ENCODE results near the gene MYO1D.

The MYO1D gene

DNA sequence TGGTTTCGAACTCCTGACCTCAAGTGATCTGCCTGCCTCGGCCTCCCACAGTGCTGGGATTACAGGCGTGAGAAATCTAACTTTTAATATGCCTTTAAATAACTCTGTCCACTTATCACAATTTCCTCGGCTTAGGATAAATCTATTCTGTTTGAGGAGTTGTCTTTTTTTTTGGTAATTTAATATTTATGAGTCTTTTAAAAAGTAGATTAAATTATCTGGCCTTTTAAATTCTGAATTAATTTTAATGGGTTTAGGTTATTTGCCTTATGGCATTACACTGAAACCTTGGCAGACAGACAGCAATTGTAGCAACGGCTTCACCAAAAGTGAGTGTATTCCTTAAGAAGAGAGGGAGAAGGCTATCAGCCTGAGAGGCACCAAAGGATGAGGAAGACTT, 66.2 kb downstream of the MYO1D start:
- no peak for DNase-seq

DNA sequence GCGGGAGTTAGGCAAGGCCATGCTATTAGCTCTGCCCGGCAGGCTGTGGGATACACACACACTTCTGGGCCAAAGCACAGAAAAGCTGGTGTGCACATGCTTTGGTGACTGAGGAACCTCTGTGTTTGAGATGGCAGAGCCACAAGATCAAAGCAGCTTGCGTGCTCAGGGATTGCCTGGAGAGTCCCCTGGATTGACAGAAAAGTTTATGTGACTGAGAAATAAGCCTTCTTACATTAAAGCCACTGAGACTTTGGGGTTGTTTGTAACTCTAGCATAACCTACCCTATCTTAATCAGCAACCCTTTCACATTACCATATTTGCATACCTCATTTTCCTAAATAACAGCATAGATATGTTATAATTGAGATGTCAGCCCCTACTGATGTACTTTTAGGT, 69.3 kb downstream of the MYO1D start:
- DNase-seq, result no peak

DNA sequence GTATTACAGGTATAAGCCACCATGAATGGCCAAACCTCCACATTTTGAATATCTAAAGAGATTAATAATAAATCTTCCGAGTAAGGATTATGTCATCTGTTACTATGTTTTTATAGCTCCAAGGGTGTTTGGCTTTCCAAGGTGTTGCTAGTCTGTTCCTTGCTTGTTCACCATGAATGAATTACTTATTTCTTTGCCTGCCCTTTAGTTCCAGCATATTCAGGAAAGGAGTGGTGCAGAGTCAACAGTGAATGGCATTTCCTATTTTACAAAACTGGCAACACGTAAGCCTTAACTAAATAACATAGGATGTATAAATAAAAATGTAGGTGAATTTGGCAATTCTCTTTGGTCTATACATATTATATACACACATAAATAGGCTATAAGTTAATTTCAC, 70.3 kb downstream of the MYO1D start:
- no peak for DNase-seq

DNA sequence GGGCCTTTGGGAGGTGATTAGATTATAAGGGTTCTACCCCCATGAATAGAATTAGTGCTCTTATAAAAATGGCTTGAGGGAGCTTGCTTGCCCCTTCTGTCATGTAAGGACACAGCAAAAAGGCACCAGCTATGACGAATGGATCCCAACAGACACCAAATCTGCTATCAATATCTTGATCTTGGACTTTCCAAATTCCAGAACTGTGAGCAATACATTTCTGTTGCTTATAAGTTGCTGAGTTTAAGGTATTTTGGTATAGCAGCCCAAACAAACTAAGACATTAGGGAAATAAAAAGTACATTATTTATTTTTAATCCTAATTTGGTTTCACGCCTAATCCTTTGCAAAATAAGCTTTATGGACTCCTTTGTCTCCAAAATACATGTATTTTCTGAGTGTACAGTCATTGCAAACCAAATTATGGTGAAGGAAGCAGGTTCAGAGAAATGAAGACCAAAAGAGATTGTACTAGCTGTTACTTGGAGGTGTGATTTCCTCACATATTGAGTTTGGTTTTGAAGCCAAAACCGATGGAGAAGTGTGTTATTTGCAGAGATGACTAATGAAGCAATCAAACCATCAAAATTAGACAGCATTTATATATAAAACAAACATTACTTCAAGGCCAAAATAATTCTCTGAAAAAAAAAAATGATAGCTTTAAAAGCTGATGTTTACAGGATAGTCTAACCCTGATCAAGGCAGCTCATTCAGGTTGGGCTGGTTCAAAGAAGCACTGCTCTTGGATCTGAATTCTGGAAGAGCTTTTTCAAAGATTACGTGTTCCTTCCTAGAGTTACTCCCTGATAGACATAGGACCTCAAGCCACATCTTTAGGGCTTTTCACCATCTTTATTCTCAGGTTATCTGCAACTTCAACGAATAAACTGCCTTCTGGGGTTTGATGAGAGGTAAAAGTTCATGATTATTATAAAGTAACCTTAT, 71.6 kb downstream of the MYO1D start:
- no peak for DNase-seq

DNA sequence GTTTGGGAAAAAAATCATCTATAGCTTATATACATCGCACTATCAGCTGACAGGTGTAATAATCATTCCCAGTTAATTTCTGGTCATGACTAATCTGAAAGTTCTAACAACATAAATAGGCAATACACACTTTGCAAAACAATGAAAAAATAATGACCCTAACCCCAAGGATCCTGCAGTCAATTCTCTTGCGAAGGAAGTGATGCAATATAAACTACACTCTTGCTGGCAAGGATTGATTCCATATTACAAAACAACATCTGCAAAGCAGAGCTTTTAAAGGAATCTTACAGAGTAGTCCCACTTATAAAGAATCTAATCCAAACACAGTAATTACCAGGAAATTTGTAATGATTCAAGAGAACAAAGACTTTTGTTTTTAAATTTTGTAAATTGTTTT, 73.4 kb downstream of the MYO1D start:
- no peak for DNase-seq

DNA sequence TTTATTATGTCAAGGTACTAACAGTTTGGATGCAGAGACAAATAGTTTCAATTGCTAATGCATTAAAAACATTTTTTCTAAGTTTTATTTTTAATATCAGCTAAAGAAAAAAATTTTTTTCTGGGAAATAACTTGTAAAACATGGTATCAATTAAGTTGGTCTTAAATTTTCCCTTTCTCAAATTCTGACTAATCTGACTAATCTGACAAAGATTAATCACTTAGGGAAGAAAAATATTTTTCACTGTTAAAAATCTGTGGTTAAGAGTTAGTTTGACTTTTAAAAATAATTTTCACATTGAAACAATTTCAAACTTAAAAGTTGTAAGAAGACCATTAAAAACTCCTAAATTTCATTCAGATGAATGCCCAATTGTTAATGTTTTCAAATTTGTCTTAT, 74.6 kb downstream of the MYO1D start:
- DNase-seq, result no peak

DNA sequence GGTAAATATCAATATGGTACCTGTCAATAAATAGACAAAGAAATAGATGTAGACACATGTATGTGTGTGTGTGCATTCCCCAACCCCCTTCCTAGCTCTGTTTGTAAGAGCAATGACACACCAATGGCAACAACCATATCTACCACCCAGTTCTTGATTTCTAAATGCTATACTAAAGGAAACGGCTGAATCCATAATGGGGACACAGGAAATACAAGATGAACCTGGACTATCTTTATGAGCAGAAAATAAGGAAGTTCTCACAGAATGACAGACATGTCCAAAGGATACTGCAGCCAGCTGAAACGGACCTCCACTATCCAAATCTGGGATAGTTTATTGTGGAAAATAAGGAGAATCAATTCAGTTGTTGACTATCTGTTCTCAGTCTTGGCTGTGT, 75.3 kb downstream of the MYO1D start:
- DNase-seq, result no peak

DNA sequence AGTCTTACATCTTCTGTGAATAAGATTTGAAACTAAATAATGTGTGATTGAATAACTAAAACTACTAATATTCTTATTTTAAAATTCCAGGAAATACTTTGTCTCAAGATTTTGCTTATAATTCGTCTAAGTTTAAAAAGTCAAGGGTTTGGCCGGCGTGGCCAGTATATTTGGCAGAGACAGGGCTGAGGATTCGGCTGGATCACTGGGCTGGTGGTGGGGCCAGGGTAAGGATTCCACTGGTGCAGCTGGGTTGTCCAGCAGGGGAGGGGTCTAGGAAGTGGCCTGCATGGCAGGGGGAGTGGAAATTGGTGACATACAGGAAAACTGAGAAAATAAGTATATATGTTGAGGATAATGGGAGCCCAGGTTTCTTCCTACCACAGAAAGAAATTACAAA, 75.7 kb downstream of the MYO1D start:
- no peak for DNase-seq

DNA sequence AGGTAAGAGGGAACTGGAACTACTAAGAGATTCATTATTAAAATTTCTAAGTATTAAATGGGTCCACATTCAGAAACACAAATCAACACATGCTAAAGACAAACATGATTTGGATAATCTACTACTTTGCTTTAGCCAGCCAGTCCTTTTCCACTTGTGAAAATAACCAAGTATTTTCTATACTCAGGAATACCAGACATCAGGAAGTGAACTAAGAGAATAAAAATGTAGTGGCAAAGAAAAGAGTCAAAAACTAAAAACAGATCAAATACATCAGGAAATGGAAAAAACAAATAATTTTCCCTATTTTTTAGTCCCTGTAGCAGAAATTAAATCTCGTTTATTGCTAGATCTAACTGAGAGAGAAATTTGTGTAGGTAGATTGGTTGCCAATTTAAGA, 78.0 kb downstream of the MYO1D start:
- no peak for DNase-seq

DNA sequence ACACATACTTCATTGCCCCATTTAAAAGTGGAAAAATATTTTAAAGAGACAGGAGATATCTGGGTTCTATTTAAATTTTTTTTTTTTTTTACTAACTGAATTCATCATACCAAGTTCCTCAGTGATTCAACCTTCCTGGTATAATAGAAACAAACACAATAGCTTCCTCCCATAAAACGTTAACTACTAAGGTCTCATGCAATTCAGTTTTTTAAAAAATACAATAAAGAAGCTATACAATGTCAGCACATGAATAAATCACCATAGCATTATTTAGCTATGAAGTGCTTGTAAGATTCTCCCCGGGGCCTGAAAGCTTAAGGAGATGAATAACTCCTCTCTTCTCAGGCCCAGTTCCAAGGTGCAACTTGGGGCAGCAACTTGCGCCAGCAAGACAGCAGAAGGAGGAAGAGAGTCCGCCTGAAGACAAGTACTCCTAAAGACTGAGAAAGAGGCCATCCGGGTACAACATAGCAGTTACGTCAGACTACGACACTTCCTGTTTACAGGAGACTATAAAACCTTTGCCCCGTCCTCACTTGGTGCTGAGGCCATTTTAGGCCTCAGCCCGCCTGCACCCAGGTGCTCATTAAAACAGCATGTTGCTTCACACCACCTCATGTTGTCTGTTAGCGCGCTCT, 81.5 kb downstream of the MYO1D start:
- no peak for DNase-seq

DNA sequence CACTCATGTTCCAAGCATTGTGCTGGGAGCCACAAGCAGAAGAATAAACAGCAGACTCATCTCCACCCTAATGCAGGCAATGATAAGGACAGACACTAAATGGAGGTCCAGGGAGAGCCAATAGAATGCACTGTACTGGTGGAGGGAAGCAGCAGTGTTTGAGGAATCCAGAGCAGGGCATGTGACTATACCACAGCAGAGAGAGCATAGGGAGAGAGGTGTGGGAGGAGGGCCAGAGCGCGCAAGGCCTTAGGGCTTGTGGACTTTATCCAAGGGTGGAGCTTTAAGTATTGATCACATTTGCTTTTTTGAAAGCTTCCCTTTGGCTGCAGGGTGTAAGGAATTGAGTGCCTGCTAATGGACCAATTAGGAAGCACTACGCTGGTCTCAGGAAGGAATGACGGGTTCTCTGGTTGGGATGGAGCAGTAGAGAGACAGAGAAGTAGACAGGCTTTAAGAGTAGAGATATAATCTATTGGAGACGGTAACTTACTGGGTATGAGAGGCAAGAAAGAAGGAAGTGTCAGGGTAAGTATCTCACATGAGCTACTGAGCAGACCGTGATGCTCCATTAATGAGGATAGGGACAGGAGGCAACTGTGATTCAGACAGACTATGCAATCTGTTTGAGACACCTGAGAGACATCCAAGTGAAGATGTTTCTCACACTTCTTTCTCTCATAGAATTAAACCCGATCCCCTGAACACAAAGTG, 82.2 kb downstream of the MYO1D start:
- DNase-seq, result no peak

DNA sequence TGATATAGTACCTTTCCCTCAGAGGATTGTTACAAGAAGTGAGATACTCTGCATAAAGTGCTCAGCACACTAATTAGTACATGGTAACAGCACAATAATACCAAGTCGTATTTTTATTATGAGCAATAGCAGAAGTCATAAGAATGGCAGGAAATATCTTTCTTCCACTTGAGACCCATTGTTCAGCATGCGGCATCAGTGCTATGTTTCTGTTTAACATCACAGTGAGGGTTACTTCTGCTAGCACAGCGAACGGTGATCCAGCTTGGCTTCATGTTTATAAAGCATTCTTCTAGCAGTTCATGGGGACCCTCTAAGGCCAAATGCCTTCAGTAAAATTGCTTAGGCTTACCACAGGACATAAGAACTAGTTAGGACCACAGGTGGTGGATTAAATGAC, 83.1 kb downstream of the MYO1D start:
- no peak for DNase-seq

DNA sequence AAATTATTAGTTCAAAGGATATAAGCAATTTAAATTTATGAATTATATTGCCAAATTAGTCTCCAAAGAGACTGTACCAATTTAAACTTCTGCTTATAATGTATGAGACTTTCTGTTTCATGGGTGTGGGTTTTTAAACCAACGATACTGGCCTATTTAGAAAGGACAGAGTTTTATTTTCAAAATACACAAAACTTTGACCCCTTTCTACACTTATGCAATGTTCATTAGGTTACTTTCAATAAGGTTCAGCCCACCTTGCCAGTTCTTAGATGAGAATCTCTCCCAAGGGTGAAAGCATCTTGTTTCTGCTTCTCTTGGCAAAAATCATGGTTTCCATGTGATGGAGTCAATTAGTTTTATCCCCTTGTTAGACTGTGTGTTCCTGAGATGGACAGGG, 84.7 kb downstream of the MYO1D start:
- no peak for DNase-seq

DNA sequence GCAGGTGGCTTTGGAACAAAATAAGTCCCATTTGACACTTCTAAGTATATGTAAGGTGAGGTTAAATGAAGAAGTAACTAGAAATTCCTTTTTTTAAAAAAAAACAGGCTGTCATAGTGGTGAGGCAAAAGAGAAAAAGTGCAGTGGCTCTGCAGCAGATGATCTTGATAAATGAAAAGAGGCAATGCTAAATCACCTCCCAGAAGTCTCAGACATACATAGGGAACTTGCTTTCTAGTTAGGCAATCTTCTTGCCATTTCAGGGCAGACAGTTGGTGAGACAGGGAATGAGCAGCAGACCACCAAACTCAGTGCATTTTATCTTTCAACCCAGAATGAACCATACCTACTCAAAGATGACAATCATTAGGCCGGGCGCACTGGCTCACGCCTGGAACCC, 90.8 kb downstream of the MYO1D start:
- DNase-seq, result no peak

DNA sequence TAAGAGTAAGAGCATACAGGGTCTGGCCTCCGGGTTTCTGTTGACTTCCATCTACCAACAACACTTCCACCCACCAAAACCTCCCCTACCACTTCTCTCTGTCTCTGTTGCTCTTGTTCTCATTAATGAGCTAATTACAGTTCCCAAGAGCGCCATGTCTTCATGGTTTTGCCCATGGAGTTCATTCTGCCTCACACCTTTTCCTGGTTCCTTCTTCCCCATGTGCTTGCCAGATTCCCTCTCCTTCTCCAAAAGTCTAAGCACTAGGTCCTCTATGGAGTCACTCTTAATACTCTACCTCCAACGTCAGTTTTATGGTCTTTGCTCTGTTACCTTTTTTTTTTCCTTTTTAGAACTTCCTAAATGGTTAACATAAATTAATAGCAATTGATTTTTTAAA, 92.8 kb downstream of the MYO1D start:
- no peak for DNase-seq

DNA sequence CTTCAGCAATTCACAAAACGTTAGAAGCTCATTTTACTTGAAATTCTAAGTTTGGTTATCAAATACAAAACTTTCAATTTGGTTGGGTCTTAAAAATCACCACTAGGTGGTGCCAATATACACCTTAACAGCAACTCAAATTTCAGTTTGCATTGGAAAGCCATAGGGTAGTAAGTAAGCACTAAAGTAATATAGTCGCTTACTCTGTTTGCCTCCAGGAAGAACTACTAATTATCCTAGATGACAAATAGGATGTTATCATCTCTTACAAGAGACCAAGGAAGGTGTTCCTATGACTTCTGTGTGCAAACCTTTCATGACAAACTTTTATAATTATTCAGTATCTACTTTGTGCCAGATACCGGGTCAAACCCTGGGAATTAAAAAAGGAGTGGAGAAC, 93.3 kb downstream of the MYO1D start:
- no peak for DNase-seq

DNA sequence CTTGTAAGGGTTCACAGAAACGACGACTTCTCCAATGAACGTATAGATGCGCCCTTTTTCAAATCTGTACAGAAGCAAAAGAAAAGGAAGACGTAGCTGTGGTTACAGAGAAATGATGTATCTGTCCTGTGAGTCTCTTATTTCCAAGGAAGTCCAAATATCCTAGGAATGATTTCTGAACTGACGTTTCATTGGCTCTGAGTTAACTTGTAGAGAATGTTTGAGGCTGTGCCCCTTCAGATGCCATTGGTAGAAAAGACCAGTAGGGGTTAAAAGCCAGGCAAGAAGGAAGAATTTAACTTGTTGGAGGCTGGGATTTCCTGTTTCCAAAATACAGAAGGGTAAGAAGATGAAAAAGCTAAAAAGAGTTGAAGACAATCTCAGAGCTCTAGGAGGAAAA, 96.2 kb downstream of the MYO1D start:
- DNase-seq, result no peak

DNA sequence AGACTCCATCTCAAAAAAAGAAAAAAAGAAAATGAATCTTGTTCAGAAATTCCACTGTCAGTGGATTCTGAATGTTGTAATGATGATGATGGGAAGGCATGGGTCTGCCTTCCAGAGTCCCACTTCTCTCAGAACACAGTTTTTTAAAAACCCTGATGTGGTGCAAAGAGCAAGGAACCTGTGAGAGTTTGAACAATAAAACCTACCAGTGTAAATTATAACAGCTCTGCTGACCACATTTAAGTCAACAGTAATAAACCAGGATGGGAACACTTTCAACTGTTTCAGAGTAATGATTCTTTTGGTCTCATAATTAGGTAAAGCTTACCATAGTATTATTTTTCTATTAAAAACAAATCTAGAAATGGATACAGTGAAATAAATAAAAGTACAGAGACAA, 99.0 kb downstream of the MYO1D start:
- no peak for DNase-seq

DNA sequence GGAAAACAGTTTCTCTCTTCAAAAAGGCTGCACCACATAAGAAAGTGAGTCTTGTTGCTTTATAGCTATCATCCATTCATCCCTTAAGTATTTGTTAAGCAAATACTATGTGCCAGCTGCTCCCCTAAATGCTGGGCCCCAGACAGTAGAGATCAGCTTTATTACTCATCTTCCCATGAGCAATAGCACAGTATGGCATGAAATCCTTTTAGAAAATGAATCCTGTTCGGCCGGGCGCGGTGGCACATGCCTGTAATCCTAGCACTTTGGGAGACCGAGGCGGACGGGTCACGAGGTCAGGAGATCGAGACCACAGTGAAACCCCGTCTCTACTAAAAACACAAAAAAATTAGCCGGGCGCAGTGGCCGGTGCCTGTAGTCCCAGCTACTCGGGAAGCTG, 99.5 kb downstream of the MYO1D start:
- no peak for DNase-seq

DNA sequence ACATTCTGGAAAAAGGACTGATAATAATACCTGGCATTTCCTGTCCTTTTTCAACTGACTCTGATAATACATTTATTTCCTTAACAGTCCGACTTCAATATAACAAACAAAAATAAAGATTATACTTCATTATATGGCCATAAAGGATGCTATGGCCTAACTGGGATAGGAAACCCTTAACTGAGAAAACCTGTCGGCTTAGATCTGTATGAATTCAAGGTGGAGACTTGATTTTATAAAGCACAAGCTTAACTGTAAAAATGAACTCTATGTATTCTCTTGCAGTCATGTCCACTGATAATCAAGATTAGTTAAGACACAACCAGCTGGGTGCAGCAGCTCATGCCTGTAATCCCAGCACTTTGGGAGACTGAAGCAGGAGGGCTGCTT, 102.2 kb downstream of the MYO1D start:
- no peak for DNase-seq

DNA sequence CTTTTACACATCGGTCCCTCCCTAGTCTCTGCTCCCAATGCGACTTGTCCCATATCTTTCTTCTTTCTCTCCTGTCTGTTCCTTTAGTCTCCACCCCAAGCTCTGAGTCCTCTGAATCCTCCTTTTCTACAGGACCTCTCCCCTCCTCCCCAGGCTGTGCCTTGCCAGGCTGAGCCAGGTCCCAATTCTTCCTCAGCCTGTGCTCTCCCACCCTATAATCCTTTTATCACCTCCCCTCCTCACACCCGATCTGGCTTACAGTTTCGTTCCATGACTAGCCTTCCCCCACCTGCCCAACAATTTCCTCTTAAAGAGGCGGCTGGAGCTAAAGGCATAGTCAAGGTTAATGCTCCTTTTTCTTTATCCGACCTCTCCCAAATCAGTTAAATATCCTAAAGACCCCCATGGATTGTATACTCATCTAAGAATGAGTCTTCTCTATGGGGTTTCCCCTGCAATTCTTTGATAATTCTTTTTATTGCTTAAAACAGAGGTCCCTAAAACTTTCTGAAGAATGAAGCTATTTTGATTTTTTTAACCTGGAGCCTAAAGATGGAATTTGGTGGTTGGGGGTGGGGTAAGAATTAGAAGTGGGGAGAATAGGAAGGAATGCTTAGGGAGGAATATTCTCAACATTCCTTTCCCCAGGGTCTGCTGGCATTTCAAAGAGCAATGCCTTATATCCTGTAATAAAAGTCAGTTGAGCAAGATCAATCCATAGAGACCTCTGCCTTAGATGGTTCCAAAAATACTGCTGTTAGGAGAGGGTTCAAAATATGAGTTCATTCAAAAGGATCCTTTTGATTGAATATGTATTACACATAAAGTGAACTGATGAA, 102.8 kb downstream of the MYO1D start:
- DNase-seq, result no peak

DNA sequence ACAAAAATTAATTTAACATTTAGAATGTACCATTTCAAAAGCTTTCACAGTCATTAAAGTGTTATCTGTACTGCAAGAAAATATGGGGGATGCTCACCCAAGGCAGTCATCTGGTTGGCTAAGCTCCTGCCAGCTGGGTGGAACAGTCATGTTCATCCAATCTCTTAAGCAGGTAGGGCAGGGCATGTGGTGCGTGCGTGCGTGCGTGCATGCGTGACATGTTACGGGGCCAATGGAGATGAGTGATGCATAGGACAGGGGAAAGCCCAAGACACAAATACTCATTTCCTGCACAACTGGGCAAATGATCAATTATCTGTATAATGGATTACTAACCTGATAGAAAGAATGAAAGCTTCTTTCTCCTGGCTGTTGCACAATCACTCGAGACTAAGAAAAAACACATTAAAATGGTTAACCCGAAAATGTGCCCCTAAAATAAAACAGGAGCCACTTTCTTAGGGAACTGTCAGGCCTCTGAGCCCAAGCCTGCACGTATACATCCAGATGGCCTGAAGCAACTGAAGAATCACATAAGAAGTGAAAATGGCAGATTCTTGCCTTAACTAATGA, 104.4 kb downstream of the MYO1D start:
- no peak for DNase-seq

DNA sequence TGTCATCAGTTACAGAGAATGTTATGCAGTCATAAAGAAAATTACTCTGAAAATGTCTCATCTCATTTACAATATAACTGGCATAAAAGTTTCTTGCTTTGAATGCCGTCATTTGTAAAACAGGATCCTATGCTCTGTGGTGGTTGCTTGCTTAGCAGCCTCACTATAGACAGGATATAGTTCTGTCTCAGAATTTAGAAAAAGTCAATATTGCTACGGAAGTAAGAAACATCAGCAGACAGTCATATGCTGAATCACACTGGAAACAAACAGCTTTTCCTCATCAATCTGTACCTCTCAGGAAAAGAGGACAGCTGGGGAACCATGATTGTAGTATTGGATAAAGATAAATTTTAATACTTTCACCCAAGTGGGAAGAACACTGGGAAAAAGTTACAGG, 105.5 kb downstream of the MYO1D start:
- no peak for DNase-seq

Measured in stimulated activated CD4-positive, alpha-beta T cell treated with anti-CD3 and anti-CD28 coated beads, Interleukin-2, amount 100 ng/mL, for 24 hours (primary cell).